ENCODE data around the gene DBP.
"Not testable (repeated sequence)": the region's sequence is repeated elsewhere in the genome, so short reads cannot be mapped to it uniquely, and the experiment has no call there.

DBP gene

DNA sequence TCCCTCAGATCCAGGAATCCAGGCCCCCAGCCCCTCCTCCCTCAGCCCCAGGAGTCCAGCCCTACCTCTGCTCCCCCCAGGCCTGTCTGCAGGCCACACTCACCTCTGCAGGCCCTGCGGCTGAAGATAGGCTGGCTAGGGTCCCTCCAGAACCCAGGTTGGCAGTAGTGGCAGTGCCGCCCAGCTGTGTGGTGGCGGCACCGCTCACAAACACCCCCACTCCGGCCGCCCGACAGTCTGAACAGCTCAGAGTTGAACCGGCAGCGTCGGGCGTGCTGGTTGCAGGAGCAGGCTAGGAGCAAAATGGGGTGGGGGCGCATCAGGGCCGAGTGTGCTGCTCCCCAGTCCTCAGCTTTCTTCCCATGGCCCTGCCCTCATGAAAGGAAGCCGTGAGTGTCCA is 27.3 kb upstream of the DBP start:
- DNase-seq = no peak

DNA sequence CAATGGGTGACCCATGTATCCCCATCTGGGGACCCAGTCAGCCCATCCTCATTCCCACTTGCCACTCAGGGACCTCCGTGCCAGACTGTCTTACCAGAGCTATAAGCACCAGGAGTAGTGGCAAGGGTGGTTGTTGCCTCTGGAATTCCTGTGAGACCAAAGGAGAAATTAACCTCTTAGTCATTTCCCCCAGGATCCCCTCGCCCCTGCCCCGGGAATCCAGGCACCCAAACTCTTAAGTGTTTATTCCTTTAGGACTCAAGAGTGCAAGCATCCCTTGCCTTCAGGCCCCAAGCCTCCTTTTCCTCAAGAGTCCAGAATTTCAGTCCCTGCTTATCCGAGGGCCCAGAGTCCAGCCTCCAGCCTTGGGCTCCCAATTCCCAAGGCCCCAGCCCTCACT is 26.5 kb upstream of the DBP start:
- DNase-seq = no peak

DNA sequence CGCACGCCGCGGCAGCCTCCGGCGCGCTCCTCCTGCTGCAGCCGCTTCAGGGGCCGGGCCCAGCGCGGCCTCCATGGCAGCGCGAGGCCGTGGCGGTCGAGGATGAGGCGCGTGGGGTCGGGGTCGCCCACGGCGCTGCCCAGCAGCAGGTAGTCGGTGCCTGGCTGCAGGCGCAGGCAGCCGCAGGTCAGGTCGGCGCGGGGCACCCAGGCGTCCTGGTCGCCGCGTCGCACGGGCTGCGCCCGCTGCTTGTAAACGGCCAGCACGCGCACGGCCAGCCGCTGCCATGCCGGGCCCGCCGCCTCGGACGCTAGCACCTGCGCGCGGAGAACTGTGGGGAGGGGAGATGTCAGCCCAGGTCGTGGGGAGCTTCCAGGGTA is 24.5 kb upstream of the DBP start:
- DNase-seq = no peak

DNA sequence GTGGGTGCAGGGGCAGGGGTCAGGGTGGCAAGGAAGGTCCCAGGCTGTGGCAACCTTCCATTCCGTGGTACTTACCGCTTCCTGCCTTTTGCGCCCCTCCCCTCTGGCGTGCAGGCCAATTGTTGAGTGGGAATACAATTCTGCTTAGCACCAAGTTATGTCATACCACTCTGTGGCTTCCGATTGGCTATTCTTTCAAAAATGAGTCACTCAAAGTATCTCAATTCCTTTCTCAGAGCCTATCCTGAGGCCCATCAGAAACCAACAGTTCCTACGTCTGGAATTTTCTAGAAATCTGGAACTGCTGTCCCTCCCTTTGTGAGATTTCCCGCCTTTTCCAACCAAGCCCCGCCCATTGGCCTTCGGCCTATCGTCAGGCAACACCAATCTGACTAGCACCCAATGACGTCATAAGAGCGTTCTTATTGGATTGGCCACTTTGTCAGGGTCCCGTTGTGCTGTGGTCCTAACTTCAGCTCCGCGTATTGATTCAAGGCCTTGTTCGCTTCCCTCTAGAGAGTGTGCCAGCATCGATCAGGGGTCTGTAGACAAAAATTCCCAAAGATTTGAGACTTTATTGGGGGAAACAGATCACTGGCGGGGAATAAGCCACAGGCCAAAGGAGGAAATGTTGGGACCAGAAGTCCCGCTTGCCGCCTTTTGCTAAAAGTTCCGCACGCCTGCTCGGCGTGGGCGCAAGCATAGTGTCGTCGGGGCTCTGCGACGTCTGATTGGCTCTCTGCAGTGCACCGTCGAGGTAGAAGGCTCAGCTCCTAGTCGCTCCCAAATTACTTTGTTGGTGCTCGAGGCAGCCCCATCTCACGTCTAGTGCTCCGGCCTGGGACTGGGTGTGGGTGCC is 23.9 kb upstream of the DBP start:
- no peak for DNase-seq

DNA sequence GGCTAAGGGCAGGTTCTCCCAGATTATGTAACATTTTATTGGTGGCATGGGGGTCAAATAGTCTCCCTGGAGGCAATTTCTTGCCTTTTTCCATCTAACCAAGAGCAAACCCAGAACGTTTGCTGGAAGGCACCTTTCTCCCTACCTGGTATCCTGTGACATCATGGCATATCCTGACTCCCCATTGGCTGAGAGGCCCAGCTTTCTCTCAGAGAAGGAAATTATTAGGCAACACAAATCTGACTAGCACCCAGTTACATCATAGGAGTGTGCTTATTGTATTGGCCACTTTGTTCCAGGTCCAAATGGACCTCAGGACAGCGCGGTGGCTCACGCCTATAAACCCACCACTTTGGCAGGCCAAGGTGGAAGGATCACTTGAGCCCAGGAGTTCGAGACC is 22.6 kb upstream of the DBP start:
- no peak for DNase-seq

DNA sequence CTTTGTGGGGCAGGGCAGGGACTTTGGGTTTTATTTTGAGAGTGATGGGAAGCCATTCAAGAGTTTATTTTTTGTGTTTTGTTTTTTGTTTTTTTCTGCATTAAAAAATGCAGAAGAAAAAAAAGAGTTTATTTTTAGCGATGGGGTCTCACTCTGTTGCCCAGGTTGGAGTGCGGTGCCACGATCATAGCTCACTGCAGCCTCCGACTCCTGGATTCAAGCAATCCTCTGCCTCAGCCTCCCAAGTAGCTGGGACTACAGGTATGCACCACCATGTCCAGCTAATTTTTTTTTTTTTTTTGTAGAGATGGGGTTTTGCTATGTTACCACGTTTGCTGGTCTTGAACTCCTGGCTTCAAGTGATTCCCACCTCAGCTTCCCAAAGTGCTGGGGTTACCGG is 21.3 kb upstream of the DBP start:
- DNase-seq = no peak

DNA sequence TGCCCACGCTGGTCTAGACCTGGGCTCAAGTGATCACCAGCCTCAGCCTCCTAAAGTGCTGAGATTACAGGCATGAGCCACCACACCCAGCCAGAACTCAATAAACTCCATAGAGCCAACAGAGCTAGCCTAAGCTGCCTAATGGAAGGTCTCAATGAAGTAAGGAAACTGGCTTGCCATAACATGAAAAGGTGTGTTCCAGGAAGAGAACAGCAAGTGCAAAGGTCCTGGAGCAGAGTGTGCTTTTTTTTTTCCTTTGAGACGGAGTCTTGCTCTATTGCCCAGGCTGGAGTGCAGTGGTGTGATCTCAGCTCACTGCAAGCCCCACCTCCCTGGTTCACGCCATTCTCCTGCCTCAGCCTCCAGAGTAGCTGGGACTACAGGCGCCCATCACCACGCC is 20.6 kb upstream of the DBP start:
- DNase-seq = not testable (repeated sequence)

DNA sequence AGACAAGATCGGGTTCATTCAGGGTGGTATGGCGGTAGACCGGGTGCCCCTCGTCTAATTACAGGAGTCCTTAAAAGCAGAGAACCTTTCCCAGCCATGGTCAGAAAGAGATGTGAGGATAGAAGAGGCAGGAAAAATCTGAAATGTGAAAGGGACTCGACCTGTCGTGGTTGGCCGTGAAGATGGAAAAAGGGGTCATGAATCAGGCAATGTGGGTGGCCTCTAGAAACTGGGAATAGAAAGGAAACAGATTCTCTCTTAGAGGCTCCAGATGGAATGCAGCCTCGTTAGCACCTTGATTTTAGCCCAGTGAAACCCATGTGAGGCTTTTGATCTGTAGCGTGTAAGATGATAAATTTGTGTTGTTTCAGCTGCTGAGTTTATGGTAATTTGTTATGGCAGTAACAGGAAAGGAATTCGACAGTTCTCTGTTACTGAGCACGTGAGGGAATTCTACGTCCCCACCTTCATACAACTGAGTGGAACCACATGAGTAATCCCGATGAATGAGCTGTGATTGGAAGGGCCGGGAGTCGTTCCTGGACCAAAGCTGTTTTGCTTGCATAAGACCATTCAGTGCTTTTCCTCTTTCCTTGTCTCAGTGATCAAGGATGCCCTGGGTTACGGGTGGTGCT is 19.8 kb upstream of the DBP start:
- no peak for DNase-seq

DNA sequence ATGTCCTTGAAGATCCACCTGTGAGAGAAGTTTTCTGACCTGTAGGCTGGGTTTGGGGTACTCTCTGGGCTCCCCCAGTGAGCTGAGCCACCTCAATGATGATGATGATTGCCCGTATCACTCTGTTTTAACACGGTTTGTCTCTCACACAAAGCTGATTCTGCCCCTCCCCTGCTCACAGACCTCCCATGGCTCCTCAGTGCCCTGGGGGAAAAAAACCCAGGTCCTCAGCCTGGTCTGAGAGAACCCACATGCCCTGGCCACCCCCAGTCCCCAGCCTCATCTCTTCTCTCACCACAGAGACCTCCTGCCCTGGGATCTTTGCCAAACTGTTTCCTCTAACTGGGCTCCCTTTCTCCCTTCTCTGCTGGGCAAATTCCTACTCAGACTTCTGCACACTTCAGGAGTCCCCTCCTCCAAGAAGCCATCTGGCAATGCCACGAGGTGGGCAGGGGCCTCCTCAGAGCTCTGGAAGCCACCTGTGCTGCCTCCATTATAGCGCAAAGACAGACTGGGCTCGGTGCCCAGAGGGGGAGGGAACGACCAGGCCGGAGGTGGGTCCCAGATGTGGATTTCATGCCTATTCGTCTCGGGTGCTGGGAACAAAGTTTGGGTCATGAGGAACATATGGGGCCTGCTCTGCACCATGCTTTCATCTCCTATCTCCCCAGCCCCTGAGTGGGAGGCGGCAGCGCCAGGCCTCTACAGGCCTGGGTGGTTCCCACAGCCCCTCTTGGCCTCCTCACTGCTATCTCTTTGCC is 17.3 kb upstream of the DBP start:
- DNase-seq = no peak

DNA sequence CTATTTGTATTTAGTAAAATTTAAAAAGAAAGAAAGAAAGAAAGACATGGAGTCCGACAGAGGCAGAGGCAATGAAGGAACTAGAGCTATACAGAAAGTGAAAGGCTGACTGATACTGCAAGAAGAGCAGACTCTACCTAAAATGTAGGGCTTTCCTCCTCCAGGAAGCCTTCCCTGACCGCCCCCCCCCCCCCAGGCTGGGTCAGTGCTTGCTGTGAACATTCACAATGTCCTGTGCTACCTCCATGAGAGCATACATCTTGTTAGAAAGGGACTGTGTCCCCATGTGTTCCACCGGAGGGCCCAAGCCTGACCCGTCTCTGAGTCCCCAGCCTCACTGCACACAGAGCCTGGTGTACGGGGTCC is 14.5 kb upstream of the DBP start:
- DNase-seq = no peak

DNA sequence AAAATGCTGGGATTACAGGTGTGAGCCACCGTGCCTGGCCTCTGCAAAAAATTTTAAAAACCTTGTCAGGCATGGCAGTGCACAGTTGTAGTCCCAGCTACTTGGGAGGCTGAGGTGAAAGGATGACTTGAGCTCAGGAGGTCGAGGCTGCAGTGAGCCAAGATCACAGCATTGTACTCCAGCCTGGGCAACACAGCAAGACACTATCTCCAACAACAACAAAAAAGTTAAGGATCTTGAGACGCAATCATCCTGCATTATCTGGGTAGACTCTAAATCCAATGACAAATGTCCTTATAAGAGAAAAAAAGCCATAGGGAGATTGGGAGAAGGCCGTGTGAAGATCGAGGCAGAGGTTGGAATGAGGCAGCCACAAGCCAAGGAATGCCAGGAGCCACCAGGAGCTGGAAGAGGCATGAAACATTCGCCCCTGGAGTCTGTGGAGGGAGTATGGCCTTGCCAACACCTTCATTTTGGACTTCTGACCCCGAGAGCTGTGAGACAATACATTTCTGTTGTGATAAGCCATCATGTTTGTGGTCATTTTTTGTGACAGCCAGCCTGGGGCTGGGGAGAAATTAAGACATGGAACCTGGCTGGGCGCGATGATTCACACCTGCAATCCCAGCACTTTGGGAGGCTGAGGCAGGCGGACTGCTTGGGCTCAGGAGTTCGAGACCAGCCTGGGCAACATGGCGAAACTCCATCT is 13.9 kb upstream of the DBP start:
- DNase-seq = no peak

DNA sequence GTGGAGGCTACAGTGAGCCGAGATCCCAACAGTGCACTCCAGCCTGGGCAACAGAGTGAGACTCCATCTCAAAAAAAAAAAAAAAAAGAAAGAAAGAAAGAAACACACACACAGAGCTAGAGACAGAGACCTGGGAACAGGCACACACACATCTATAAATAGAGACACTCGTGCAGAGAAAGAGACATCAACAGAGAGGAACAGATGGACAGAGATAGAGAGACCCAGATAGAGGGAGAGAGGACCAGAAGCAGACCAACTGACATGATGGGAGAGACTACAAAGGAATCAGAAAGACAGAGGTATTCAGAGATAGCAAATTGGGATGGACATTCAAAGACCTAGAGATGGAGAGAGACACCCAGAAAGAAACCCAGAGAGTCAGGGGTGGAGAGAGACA is 11.0 kb upstream of the DBP start:
- DNase-seq = no peak

DNA sequence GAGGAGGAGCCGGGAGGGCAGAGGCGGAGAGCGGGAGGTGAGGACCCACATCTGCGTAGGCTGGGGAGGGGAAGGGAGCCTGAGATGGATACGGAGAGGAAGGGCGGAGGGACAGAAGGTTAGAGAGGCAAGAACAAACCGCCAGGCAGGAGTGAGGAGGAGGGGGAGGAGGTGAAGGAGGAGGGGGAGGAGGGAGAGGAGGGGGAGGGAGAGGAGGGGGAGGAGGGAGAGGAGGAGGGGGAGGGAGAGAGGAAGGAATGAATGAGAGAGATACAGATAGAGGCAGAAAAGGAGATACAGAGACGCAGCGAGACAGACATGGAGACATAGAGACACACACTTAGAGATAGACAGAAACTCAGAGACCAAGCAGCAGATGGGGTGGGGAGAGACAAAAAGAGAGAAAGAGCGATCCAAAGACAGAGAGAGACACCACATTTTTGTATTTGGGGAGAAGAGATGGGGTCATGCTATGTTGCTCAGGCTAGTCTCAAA is 9.6 kb upstream of the DBP start:
- DNase-seq = no peak

DNA sequence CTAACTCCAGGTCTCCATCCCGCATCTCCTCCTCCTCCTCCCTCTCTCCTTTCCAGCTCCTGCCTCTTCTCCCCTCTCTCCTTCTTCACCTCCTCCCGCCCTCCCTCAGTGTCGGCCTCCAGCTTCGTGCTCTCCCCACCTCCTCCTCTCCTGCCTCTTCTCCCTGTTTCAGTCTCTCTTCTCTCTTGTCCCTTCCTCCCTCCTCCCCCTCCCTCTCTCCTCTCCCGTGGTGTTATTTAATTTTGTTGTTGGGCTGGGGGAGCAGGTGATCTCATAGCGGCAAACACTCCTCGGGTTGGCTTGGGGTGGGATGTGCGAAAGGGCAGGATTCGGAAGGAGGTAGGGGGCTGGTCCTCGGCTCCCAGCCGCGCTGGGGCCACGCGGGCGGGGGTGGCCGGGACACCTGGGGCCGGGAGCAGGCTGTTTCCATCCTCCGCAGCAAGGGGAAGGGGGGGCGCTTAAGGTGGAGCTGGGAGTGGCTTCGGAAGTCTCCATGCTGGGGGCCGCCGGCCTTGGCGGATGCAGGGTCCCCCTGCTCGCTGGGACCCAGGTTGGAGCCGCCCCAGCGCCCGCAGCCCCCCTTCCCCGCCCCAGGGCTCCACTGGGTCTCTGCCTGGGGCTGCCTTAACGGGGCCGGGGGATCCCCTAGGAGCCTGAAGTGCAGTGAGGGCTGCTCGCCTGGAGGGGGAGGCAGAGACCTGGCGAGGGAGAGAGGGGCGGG is 9.0 kb upstream of the DBP start, which contains the start of gene CA11:
TSS of gene CA11 (minus strand) at position 187 of the 721 bp plus-strand sequence. CDS start 555 bp downstream, outside the sequence.
- peak; percentile 83 for DNase-seq

DNA sequence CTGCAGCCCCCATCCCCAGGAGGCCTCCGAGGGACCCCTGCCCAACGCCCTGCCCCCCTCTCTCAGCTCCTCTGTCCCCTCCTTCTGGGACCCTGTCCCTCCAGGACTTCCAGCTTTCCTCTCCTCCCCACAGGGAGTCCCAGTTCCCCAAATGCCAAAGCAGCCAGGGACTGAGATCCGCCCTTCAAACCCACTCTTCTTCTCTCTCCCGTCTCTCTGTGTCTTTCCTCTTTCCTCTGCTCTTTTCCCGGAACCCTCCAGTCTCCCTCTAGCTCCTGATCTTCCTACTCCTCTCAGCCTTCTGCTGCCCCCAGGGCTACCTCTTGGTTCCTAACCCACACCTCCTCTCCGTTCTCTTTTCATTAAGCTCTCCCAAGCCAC is 8.4 kb upstream of the DBP start:
- no peak for DNase-seq

DNA sequence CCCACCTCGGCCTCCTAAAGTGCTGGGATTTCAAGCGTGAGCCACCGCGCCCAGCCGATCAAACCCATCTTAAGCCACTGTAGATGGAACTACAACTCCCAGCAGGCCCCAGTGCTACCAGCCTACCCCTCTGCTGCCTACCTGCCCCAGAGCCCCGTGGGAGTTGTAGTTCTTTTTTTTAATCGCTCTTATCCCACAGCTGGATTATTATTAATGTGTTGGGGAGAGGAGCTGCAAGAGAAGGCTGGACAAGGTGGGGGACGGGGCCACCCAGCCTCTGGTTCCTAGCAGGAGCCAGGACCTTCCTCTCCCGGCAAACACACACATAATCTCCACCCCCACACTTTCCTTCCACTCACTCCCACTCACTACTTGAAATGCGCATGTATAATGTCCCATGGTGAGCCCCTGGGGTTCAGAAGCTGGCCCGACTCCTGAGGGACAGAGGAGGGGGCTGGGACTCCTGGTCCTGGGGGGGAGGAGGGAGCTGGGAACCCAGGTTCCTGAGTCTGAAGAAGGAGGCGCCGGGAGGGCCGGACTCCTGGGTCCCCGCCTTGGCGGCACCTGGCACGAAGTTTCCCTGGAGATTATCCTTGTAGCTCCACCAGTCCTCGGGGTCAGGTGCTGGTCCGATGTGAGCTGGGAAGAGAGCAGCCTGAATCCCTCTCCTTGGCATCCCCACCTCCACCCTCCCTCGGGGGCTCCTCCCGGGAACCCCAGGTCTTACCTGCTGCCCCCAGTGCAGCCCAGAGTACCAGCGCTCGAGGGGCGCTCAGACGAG is 7.8 kb upstream of the DBP start:
- peak; percentile 74 for DNase-seq

DNA sequence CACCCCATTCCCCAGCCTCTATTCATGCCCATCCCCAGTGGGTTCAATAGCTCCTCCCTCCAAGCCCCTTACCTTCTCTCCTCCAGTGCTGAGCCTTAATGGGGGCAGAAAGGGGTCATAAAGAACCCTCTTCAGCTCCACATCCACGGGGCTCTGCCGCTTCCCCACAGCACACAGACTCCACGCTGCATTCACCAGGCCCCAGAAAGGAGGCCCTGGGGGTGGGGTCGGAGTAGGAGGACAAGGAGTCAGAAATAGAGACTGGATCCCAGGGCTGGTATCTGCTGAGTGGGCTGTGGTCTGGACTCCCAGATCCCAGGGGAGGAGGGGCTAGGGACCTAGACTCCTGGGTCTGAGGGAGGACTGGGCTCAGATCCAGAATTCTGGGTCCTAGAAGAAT is 7.2 kb upstream of the DBP start:
- no peak for DNase-seq

DNA sequence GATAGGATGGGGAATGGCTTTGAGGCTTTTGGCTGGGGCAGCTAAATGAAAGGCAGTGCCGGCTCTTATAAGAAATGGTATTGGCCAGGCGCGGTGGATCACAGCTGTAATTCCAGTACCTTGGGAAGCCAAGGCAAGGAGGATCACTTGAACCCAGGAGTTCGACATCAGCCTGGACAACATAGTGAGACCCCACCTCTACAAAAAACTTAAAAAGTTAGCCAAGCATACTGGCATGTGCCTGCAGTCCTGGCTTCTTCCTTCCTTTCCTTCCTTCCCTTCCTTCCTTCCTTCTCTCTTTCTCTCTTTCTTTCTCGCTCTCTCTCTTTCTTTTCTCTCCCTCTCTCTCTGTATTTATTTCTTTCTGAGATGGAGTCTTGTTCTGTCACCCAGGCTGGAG is 5.7 kb upstream of the DBP start:
- no peak for DNase-seq

DNA sequence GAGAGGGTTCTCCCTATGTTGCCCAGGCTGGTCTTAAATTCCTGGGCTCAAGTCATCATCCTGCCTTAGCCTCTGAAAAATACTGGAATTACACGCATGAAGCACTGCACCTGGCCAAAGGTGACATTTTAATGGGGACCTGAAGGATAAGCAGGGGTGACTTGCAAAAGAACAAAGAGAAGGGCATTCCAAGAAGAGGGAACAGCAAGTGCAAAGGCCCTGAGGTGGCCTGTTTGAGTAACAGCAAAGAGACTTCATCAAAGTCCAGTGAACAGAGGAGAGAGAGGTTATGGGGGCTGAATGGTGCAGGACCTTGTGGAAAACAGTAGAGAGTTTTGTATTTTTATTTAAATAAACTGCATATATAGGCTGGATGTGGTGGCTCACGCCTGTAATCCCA is 4.7 kb upstream of the DBP start:
- no peak for DNase-seq

DNA sequence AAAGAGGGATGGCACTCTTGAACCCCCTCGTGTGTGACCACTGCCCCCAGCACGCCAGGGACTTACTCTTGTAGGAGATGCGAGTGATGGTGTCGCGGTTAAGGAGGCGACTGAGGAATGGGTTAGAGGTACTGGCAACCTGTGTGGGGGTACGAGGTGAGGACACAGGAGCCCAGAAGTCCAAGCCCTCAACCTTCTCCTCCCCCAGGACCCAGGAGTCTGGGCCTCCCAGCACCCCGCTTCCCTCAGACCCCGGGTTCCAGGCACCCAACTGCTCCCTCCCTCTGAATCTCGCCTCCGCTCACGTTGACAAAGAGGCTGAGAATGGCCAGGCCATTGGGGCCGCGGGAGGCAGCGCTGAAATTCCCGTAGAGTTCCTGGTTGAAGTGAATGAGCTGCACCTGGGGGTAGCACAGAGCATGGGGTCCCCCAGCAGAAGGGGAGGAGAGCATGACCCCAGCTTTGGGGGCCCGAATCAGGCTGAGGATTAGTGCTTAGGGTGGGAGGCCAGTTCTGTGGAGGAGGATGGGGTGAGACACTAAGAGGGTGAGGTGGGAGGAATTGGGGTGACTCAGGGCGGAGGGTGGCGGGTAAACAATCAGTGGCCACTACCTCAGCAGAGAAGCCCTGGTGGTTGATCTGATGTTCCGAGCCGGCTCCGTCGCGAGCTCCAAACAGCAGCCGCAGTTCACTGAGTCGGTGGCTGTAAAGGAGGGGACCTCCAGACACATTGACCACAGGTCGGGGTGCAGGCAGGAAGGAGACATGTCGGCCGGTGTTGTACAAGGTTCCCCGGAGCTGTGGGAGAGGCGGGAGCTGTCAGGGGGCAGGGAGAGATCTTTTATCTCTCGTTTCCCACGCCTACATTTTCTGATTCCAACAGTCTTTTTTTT is 2.5 kb upstream of the DBP start:
- DNase-seq = no peak
